GM20000 (cell line): ENCODE measurements around the gene AOAH.

Experiments used
- DNase-seq: peaks from one replicate; pipeline ENCODE4 v3.0.0; 2012; ENCODE audit warnings: low spot score
- TF ChIP-seq, protein P1 (sequence below): IDR thresholded peaks from 2 replicates; pipeline ENCODE4 v1.5.1; 2012; ENCODE audit warnings: mild to moderate bottlenecking, control low read depth; ENCODE audit errors: extremely low read depth, missing control alignments

AOAH gene

DNA sequence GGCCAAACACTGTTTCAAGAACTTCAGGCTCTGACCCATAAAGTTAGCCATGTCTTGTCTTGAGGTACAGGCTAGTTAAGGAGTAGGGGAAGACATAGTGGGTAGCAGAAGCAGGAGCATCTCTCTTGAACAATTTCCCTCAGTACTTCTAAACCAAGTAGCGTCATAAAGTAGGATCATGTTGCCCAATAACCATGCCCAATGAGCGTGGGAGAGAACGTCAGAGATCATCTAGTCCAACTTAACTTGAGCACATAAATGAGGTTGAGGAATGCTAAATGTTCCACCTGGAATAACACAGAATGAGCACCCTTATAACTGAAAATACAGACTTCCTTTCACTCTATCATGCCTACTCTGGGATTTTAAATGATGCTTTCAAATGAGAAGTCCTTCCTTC lies 134.9 kb downstream of the AOAH start:
- DNase-seq = no peak
- TF ChIP-seq, protein P1, sequence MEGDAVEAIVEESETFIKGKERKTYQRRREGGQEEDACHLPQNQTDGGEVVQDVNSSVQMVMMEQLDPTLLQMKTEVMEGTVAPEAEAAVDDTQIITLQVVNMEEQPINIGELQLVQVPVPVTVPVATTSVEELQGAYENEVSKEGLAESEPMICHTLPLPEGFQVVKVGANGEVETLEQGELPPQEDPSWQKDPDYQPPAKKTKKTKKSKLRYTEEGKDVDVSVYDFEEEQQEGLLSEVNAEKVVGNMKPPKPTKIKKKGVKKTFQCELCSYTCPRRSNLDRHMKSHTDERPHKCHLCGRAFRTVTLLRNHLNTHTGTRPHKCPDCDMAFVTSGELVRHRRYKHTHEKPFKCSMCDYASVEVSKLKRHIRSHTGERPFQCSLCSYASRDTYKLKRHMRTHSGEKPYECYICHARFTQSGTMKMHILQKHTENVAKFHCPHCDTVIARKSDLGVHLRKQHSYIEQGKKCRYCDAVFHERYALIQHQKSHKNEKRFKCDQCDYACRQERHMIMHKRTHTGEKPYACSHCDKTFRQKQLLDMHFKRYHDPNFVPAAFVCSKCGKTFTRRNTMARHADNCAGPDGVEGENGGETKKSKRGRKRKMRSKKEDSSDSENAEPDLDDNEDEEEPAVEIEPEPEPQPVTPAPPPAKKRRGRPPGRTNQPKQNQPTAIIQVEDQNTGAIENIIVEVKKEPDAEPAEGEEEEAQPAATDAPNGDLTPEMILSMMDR = no peak

DNA sequence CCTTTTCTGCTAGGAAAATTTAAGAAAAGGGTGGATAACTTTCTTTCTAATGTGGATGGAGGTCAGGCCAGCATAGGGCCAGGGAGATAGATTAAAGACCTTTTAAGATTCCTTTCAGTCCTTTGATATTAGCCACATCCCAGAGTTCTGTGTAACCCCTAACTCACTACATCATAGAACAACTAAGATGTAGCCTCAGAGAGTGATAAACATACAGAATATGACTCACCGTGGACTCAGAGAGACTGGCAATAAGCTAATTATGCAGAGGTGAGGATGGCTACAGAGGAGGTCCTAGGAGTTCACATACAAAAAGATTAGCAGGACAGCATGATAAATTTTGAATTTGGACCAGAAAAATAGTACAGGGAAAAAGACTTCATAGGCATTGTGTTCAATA lies 141.0 kb downstream of the AOAH start:
- TF ChIP-seq, protein P1 = no peak
- no peak for DNase-seq

DNA sequence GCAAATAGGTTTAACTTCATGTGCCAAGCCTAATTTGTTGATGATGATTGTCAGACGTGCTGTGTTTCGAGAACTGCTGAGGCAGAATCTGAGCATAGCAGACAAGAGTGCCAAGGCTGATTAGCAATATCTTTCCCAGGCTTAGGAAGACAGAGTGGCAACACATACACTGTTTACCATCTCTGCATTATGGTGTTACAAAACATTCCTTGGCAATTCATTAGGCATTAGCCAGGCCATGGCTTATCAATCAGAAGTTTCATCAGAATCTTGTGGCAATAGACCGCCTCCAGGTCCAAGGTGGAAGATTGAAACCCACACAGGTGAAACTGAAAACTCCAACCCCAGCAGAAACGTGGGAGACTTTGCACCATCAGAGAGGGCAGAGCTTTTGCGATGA lies 148.5 kb downstream of the AOAH start:
- TF ChIP-seq, protein P1 = no peak
- no peak for DNase-seq

DNA sequence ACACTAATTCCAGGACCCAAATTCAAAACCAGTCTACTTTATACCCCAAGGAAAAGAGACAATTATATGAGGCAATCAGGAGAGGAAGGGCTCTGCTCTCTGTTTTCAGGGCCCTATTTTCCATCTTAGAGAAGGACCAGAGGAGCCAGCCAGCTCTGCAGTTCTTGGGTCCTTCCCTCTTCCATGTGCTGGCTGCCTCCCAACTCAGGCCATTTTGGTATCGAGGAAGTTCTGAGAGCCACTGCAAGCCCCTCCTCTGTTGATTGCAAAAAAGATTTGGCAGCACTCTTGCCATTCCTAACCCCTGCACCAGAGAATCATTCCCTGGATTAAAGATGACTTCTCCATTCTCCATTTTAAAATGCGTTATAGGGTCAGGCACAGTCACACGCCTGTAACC lies 151.2 kb downstream of the AOAH start:
- TF ChIP-seq, protein P1 = no peak
- no peak for DNase-seq

DNA sequence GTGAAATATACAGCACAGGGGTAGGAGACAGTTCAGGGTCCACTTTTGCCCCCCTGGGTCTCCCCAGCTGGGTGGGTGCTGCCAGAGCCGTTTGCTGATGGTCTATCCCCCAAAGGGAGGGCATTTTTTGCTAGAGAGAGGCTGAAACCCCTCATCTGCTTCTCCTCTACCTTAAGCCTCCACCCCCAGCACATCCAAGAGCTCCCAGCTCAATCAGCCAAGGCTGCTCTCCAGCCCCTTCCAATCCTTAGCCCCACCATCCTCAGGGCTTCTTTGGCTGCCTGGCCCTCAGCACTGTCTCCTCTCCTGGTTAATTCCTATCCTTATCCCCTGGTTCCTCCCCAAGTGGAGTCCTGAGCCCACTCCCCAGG lies 153.1 kb downstream of the AOAH start:
- no peak for DNase-seq
- TF ChIP-seq, protein P1 = no peak

DNA sequence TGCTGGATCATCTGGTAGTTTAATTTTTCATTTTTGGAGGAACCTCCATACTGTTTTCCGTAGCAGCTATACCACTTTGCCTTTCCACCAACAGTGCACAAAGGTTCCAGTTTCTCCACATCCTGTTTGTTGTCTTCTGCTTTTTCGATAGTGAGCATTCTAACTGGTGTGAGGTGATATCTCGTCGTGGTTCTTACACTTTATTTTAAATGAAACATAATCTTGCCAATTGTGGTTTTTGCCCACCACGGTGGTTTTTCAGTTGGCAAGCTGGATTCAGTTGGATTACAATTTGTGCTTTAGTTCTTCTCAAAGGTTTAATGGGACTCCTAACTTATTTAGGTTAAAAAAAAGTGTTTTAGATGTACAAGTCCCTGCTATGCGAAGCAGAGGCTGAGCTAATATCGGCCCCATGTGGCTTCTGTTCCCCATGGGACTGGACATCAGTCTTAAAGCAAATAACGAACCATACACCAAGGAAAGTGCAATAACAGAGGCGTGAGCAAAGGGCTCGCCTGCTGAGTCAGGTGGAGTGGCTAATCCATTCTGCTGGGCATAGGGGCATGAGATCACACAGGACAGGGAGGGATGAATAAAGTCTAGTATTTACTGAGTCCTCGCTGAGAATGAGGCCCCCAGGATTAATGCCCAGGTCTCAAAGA lies 153.6 kb downstream of the AOAH start:
- TF ChIP-seq, protein P1 = no peak
- DNase-seq = no peak

DNA sequence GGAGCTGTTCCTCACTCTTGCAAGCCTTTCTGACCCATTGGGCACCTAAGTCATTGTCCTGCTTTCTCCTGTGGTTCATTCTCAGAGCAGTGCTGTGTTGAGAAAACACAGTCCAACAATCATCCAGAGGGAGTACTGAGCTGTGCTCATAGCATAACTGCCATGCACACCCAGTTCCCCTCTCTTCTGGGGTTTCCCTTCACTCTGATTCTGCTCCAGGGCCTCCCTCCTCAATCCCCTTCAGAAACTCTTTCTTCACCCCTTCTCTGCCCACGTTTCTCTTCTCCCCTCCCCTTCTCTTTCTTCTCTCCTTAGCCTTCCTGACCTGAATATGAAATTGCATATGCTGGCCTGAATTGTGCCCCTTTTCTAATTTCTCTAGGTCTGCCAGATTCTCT lies 155.8 kb downstream of the AOAH start:
- TF ChIP-seq, protein P1 = no peak
- no peak for DNase-seq
